SK-N-SH (cell line): ENCODE results near the gene KCNK17. TPM values are rescaled to one million over a fixed set of nuclear protein-coding genes. Genes with fewer than 3 reads are reported as not detected.

Source experiments
- CTCF ChIA-PET: fragments of 300-600, 350-600 bp; formaldehyde crosslinking; extraction: SDS; loops from one replicate; lab custom pipeline; 2021; lab: Yijun Ruan, JAX
- POLR2A ChIA-PET: fragments of 350-600 bp; sonication (Branson Sonifier 250); formaldehyde crosslinking; extraction: SDS; loops from one replicate; lab custom pipeline; 2020; ENCODE audit warnings: antibody characterized with exemption, inconsistent platforms; lab: Yijun Ruan, JAX
- DNase-seq: peaks from one replicate; pipeline ENCODE4 v3.0.0; 2012
- H2AFZ ChIP-seq: fragments of 200-600 bp; sonication (generic); 2 replicates; pipeline ENCODE4 v1.8.1; 2016; ENCODE audit warnings: antibody characterized with exemption, mild to moderate bottlenecking, low read depth
- H3F3A ChIP-seq: fragments of 200-600 bp; sonication (generic); replicated peaks from 2 replicates; pipeline ENCODE3; 2016; ENCODE audit warnings: antibody characterized with exemption, mild to moderate bottlenecking; ENCODE audit not compliant: insufficient read depth
- H3K27ac ChIP-seq, 2 experiments: fragments of 200-500 bp in 1 of 2; fragments of 200-600 bp in 1 of 2; sonication (Bioruptor generic) in 1 of 2; sonication (generic), shearing (Covaris generic) in 1 of 2; 2 replicates each; pipeline versions ENCODE4 v1.5.1 to v1.6.1; 2014 to 2016; ENCODE audit warnings: low read depth in 2 of 2, inconsistent platforms in 1 of 2, low read length in 1 of 2, mild to moderate bottlenecking in 1 of 2, mixed read lengths in 1 of 2
- H3K27me3 ChIP-seq: fragments of 200-600 bp; sonication (generic), shearing (Covaris generic); 2 replicates; pipeline ENCODE4 v1.6.1; 2016; ENCODE audit warnings: mixed run types; ENCODE audit not compliant: insufficient read depth
- H3K36me3 ChIP-seq, 2 experiments: fragments of 200-500 bp in 1 of 2; fragments of 200-600 bp in 1 of 2; sonication (Bioruptor generic) in 1 of 2; sonication (generic) in 1 of 2; replicated peaks in 1 of 2; 2 replicates each; pipeline versions ENCODE3 to v1.5.1; 2014 to 2016; ENCODE audit warnings: low read length in 1 of 2, mild to moderate bottlenecking in 1 of 2; ENCODE audit not compliant: insufficient read depth in 2 of 2, control insufficient read depth in 1 of 2
- H3K4me1 ChIP-seq, 2 experiments: fragments of 200-500 bp in 1 of 2; fragments of 200-600 bp in 1 of 2; sonication (Bioruptor generic) in 1 of 2; sonication (generic), shearing (Covaris generic) in 1 of 2; 2 replicates each; pipeline versions ENCODE4 v1.5.1 to v1.6.1; 2014 to 2016; ENCODE audit warnings: low read depth in 1 of 2, low read length in 1 of 2, mixed run types in 1 of 2; ENCODE audit not compliant: insufficient read depth in 2 of 2, control insufficient read depth in 1 of 2
- H3K4me2 ChIP-seq: fragments of 200-600 bp; sonication (generic), shearing (Covaris generic); 2 replicates; pipeline ENCODE4 v1.6.1; 2017; ENCODE audit warnings: mixed run types
- H3K4me3 ChIP-seq, 2 experiments: fragments of 200-500 bp in 1 of 2; fragments of 200-600 bp in 1 of 2; sonication (Bioruptor generic) in 1 of 2; sonication (generic), shearing (Covaris generic) in 1 of 2; 2 replicates each; pipeline versions ENCODE4 v1.5.1 to v1.8.1; 2014 to 2016; ENCODE audit warnings: low read depth in 2 of 2, inconsistent platforms in 1 of 2, low read length in 1 of 2, mild to moderate bottlenecking in 1 of 2, mixed read lengths in 1 of 2, moderate library complexity in 1 of 2
- H3K79me2 ChIP-seq: fragments of 200-600 bp; sonication (generic); 2 replicates; pipeline ENCODE4 v1.8.1; 2017; ENCODE audit warnings: mild to moderate bottlenecking; ENCODE audit not compliant: insufficient read depth
- H3K9ac ChIP-seq: fragments of 200-600 bp; sonication (generic); 2 replicates; pipeline ENCODE4 v1.6.1; 2017; ENCODE audit warnings: mixed run types
- H3K9me2 ChIP-seq: fragments of 200-600 bp; sonication (generic); 2 replicates; pipeline ENCODE4 v1.6.1; 2017; ENCODE audit warnings: mixed run types
- H3K9me3 ChIP-seq: fragments of 200-600 bp; sonication (generic); 2 replicates; pipeline ENCODE4 v1.6.1; 2017; ENCODE audit warnings: mixed run types, mild to moderate bottlenecking, moderate library complexity
- H4K20me1 ChIP-seq: fragments of 200-600 bp; sonication (generic); 2 replicates; pipeline ENCODE4 v1.6.1; 2017; ENCODE audit warnings: mild to moderate bottlenecking, mixed run types; ENCODE audit not compliant: insufficient read depth
- ELF1 ChIP-seq: IDR thresholded peaks from 2 replicates; pipeline ENCODE4 v1.4.0; 2012
- EZH2phosphoT487 ChIP-seq: fragments of 200-600 bp; sonication (generic); IDR thresholded peaks from 2 replicates; pipeline ENCODE4 v1.6.1; 2017; ENCODE audit warnings: low read depth, mixed run types, mild to moderate bottlenecking, antibody characterized with exemption, moderate library complexity, borderline replicate concordance
- MEF2A ChIP-seq: IDR thresholded peaks from 2 replicates; pipeline ENCODE4 v1.4.0; 2012; ENCODE audit warnings: low read depth, borderline replicate concordance
- POLR2AphosphoS5 ChIP-seq: IDR thresholded peaks from 2 replicates; pipeline ENCODE4 v1.6.1; 2012; ENCODE audit warnings: low read depth, low read length
- RAD21 ChIP-seq: IDR thresholded peaks from 2 replicates; pipeline ENCODE4 v1.6.1; 2012; ENCODE audit warnings: mild to moderate bottlenecking, low read length
- RCOR1 ChIP-seq: fragments of 150-350 bp; IDR thresholded peaks from 2 replicates; pipeline ENCODE4 v1.6.1; 2017; ENCODE audit warnings: antibody characterized with exemption, low read length
- SIN3A ChIP-seq: IDR thresholded peaks from 2 replicates; pipeline ENCODE4 v1.6.1; 2012; ENCODE audit warnings: low read depth, mild to moderate bottlenecking, low read length, moderate library complexity, borderline replicate concordance
- SMC3 ChIP-seq: IDR thresholded peaks from 2 replicates; pipeline ENCODE4 v1.6.1; 2012; ENCODE audit warnings: low read depth, low read length, improper control_type of control experiment
- WGBS: methylation state at CpG from one replicate; pipeline ENCODE4 v1.1.6; 2017; ENCODE audit warnings: low lambda C conversion rate; 5-methylcytosine and 5-hydroxymethylcytosine counted together
- polyA plus RNA-seq, 3 experiments: library from polyadenylated mRNA; depleted of rRNA; stranded (reverse); fragments of >200 nt; gene quantifications; 2 replicates each; pipeline ENCODE4 v1.2.3, GENCODE V29; 2012
- TF ChIP-seq, protein P1 (sequence below): fragments of 200-600 bp; sonication (generic); IDR thresholded peaks from 2 replicates; pipeline ENCODE4 v1.6.1; 2017; ENCODE audit warnings: antibody characterized with exemption, mild to moderate bottlenecking, moderate library complexity

The KCNK17 gene
- polyA plus RNA-seq, 1 of the 3 experiments (the other 2 are of a cell fraction) = not detected

DNA sequence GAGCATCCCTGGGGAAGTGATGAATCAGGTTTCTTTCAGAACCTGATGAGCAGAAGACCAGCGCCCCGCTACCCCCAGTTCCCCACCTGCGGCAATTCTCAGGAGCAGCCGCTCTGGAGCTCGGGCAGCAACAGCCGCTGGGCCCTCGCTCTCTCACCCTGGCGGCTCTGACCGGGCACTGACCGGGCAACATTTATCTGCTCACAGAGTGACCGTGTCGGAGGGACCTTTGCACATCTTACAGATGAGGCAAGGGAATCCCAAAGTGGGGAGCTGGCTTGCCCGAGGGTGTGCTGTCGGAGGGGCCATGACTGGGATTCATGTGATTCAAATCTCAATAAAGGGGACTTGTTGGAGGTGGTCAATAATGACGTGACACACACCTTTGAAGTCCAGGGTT lies 34.5 kb upstream of the KCNK17 start:
- no peak overlapping the region for H3K27ac ChIP-seq
- H3K4me1 ChIP-seq = no peaks in the 10 kb centered on the region; a peak in 1 of 4 replicates
- POLR2A ChIA-PET = no interaction called here
- no peaks in the 10 kb centered on the region for H3F3A ChIP-seq
- no peaks in the 10 kb centered on the region for H3K9me3 ChIP-seq
- H3K9me2 ChIP-seq = no peaks in the 10 kb centered on the region
- H3K9ac ChIP-seq = no peak overlapping the region
- H2AFZ ChIP-seq = no peak overlapping the region
- CTCF ChIA-PET = interaction anchor here (0.6 to 8.1 kb wide), 15 partner anchors 9 to 979 kb away, joined by 3 to 62 read pairs (median 4); partner anchors contain the start of genes KCNK17 and MOCS1
- H3K4me3 ChIP-seq = no peak overlapping the region
- TF ChIP-seq EZH2phosphoT487 = no peak
- TF ChIP-seq RCOR1 = no peak
- no peaks in the 10 kb centered on the region for H3K27me3 ChIP-seq
- DNase-seq = no peak
- H3K4me2 ChIP-seq = no peak overlapping the region
- no peaks in the 10 kb centered on the region for H3K36me3 ChIP-seq
- no peaks in the 10 kb centered on the region for H4K20me1 ChIP-seq
- 61% methylated on average over 7 of the region's 15 CpGs for WGBS
- no peaks in the 10 kb centered on the region for H3K79me2 ChIP-seq

DNA sequence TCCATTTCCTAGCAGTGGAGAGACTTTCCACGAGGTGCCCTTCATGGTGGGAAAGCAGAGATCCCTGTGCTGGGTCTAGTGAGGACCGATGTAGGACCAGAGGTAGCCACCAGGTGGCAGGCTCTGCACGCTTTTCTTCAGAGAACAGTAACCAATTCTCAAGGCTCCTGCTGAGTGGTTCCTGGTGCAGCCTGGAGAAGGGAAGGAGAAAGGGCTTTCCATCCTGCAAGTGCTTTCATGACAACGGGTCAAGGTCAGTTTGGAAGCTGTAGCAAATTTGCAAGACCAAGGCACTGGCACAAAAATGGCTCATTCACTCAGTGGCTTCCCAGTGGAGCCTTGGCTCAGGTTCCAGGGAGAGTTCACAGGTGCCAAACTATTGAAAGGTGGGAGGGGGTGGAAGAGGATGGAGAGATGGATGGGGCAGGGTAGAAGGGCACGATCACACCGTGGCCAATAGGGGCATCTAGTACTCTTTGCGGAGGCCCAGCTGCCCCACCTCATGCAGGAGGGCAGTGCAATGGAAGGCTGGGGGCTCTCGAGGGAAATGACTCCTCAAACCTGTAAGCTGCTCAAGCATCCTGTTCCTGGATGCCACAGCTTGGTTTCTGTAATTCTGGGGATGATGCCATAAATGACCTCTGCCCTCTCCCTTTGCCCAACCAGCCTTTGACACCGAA lies 33.8 kb upstream of the KCNK17 start:
- WGBS = 29% methylated on average over 7 of the region's 9 CpGs
- H3K9me3 ChIP-seq = no peaks in the 10 kb centered on the region
- no peak overlapping the region for H3K9ac ChIP-seq
- TF ChIP-seq SMC3 (peak; percentile 65), ELF1 (no peak), MEF2A (no peak), SIN3A (no peak), RAD21 (peak; percentile 86), POLR2AphosphoS5 (no peak), EZH2phosphoT487 (no peak)
- TF ChIP-seq, protein P1, sequence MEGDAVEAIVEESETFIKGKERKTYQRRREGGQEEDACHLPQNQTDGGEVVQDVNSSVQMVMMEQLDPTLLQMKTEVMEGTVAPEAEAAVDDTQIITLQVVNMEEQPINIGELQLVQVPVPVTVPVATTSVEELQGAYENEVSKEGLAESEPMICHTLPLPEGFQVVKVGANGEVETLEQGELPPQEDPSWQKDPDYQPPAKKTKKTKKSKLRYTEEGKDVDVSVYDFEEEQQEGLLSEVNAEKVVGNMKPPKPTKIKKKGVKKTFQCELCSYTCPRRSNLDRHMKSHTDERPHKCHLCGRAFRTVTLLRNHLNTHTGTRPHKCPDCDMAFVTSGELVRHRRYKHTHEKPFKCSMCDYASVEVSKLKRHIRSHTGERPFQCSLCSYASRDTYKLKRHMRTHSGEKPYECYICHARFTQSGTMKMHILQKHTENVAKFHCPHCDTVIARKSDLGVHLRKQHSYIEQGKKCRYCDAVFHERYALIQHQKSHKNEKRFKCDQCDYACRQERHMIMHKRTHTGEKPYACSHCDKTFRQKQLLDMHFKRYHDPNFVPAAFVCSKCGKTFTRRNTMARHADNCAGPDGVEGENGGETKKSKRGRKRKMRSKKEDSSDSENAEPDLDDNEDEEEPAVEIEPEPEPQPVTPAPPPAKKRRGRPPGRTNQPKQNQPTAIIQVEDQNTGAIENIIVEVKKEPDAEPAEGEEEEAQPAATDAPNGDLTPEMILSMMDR = peak; percentile 85
- H2AFZ ChIP-seq = no peak overlapping the region
- no peaks in the 10 kb centered on the region for H3K27me3 ChIP-seq
- H3K4me3 ChIP-seq = no peak overlapping the region; a peak in 1 of 4 replicates
- no peak overlapping the region for H3K4me2 ChIP-seq
- H3K79me2 ChIP-seq = no peaks in the 10 kb centered on the region
- DNase-seq = peak; percentile 84
- CTCF ChIA-PET = interaction anchor here (0.7 to 8.1 kb wide), 16 partner anchors 10 to 979 kb away, joined by 3 to 62 read pairs (median 4); partner anchors contain the start of genes KCNK17 and MOCS1
- no peaks in the 10 kb centered on the region for H4K20me1 ChIP-seq
- H3K4me1 ChIP-seq = peaks cover 0 to 1% of the 10 kb centered on the region in 2 experiments; a peak in 1 of 4 replicates
- H3K27ac ChIP-seq = no peak overlapping the region
- H3K36me3 ChIP-seq = no peaks in the 10 kb centered on the region
- POLR2A ChIA-PET = no interaction called here
- H3K9me2 ChIP-seq = no peaks in the 10 kb centered on the region
- no peaks in the 10 kb centered on the region for H3F3A ChIP-seq
